Keratinocyte (primary cell): ENCODE data around the gene TPTE.
"Not testable (repeated sequence)": the region's sequence is repeated elsewhere in the genome, so short reads cannot be mapped to it uniquely, and the experiment has no call there.

Source experiments
- CTCF ChIP-seq, 3 experiments: IDR thresholded peaks in 1 of 3; conservative IDR thresholded peaks in 1 of 3; optimal IDR thresholded peaks in 1 of 3; 2 replicates in 2 of 3; 3 replicates in 1 of 3; pipeline versions ENCODE3 to v1.5.1; 2011; ENCODE audit warnings: low read length in 3 of 3, mild to moderate bottlenecking in 3 of 3, moderate library complexity in 2 of 3, control low read depth in 1 of 3, inconsistent platforms in 1 of 3; ENCODE audit not compliant: insufficient read depth in 2 of 3; ENCODE audit errors: extremely low read depth in 1 of 3
- EZH2 ChIP-seq: IDR thresholded peaks from one replicate; pipeline ENCODE4 v1.6.1; 2012; ENCODE audit warnings: inconsistent platforms, mild to moderate bottlenecking, low read length, moderate library complexity

- TF ChIP-seq CTCF (optimal IDR thresholded peaks at IDR 0.05 in 1 of 3, IDR thresholded peaks at IDR 0.05 in 1 of 3, conservative IDR thresholded peaks at IDR 0.05 in 1 of 3; ENCODE audit: extremely low read depth in 1 of 3, insufficient read depth in 2 of 3, low read length in 3 of 3); EZH2: not testable (repeated sequence)
Observed at GRCh38 chr21:10547868-10548267, 26.5 kb downstream of the TPTE start.
